Raji (cell line): ENCODE data around the gene EDEM3.

Source experiments
- POLR2A ChIP-seq: IDR thresholded peaks from 2 replicates; pipeline ENCODE4 v1.6.1; 2011; ENCODE audit warnings: low read depth, low read length, control low read depth; ENCODE audit not compliant: insufficient read depth

EDEM3 gene

DNA sequence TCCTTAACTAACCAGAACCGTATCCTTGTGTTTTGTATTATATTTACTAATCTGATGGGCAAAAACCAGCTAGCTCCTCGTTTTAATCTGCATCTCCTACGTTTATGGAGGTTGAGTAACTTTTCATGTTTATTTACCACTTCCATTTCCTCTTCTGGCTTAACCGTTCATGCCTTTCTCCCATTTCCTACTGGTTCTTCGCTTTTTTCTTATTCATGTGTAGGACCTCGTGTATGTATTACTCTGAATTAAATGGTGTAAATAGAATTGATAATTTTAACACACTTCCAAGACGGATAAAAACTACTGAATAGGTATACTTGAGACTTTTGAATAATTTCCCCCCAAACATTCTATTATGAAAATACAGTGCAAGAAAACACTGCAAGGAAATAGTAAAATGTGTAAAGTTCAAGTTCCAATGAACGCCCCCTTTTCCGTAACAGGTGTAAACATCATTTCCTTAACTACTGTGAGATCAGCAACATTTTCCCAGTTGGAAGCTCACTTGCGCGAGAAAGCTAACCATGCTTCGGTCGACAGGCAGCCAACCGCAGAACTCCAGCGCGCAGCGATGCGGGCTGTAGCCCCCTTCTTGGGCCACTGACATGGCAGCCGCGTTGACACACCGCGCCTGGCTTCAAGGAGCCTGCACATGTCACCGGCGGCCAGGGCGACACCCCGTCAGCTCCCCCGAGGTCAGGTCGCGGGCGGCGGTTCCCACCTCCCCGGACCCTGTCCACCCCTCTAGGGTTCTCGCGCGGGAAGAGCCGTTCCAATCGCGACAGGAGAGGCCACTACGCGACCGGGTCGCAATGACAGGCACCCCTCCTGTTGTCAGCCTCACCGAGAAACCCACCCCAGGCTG is 816 bp downstream of the EDEM3 start:
- TF ChIP-seq POLR2A, result no peak

DNA sequence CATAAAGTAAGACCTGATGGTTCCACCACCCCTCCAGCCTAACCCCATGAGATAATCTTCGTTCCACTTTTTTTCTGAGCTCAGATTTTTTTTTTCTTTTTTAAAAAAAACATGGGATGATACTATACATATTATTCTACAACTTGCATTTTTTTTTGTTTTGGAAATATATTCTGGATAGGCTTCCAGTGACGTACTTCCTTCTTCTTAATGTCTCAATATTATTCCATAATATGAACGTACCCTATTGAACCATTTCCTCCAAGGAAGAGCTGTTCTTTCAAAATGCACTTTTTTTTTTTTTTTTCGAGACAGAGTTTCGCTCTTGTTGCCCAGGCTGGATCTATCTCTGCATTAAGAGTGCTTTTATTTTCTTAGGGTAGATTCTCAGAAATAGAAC is 1.5 kb downstream of the EDEM3 start:
- no peak for TF ChIP-seq POLR2A

DNA sequence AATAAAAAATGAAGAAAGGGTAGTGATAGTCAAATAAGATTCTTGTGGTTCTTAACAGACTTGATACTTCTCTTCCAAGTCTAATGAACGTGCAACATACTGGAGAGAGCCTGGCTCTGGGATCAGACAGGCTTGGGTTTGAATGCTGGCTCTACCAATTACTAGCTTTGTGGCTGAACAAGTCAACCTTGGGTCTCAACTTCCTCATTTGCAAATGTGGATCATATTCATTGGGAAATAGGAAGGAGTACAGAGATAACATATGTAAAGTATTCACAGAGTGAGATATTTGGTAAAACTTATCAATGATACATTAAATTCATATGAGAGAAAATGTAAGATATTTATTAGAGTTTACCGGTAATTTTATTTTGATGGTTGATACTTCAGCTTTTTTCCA is 2.0 kb downstream of the EDEM3 start:
- no peak for TF ChIP-seq POLR2A

DNA sequence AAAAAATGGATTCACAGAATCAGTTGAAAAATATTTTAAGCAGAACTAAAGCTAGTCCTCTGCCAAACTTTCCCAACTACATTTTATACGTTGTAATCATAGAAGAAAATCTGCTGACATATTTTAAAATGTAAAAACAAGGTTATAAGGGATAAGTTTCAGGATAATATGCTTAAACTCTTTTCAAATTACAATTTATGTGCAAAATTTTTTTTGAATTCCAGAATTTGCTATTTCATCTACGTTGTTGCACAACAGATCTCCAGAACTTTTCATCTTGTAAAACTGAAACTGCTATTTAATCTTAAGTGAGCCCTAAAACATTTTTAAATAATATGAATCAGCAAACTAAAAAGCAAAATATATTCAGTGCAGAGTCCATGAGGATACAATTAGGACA is 5.9 kb downstream of the EDEM3 start:
- no peak for TF ChIP-seq POLR2A

DNA sequence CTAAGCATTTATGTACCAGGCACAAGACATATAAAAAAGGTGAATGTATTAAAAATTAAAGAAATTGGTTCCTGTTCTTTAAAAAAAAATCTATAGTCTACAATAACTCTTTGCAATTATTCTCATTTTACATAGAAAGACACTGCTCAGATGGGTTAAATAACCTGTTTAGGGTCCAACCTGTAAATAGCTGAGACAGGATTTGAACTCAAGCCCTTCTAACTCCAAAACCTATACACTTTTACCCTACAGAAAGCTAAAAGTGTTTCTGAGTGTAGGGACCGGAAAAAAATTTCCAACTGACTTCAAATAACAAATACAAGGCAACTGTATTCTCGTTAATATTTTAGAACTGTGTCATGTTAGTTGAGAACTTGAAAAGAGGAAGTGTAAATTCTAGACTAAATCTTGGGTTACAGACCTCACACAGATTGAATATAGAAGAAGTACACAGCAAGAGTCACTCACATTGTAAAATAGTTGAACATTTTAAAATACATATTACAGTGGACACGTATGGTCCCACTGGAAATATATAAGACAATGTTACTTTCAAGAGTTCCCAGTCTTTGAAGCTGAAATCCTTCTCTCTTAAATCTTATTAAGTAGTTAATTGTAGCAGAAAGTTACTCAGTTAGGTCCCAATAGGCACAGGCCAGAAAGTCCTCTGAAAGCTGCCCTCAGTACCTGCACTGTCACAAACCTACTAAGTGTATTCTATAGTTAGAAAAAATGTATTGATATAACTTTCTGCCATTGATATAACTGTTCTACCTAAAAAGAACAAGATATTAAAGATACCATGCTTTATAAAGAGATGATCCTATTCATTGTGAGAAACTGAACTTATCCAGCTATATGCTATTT is 7.3 kb downstream of the EDEM3 start:
- TF ChIP-seq POLR2A, result no peak

DNA sequence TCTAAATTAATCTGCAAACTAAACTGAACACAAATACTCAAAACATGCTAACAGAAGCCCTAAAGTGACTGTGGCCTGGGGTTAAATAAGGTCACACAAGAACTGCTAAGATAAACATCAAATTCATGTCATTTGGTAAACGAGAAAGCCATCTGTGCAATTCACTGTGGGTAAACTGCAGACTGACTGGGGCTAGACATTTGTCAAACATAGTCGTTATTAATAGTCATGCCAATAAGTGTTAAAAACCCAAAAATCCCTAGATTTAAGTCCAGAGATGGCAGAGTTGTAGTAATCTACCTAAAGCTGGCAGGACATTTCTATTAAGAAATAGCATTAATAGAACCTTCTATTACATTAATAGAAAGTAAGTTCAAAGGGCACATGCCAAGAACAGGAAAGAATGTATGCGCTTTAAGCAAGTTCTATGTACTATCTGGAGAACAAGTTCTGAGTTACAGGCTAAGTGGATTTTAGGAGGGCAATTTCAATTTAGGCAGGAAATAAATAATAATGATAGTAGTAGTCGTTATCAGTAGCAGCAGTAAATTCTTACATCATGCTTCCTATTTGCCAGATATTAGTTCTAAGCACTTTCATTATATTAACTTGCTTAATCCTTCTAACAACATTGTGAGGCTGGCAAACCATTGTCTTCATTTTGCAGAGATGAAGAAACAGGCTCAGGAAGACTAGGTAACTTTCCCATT is 8.6 kb downstream of the EDEM3 start:
- TF ChIP-seq POLR2A, result no peak

DNA sequence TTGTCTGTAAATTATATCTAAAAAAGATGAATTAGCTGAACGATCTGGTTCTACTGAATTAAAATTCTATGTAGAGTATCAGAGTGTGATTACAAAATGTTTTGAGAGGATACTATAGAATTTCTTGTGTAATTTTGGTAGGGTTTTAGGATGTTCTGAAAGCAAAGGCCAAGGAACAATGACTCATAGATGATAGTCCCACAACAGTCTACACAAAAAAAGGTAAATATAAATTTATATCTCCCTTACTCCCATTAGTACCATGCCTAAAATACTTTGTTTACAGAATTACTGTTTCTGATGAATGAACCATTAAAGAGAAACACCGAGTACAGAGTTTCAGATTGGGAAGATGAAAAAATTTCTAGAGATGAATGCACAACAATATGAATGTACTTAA is 9.5 kb downstream of the EDEM3 start:
- TF ChIP-seq POLR2A, result no peak

DNA sequence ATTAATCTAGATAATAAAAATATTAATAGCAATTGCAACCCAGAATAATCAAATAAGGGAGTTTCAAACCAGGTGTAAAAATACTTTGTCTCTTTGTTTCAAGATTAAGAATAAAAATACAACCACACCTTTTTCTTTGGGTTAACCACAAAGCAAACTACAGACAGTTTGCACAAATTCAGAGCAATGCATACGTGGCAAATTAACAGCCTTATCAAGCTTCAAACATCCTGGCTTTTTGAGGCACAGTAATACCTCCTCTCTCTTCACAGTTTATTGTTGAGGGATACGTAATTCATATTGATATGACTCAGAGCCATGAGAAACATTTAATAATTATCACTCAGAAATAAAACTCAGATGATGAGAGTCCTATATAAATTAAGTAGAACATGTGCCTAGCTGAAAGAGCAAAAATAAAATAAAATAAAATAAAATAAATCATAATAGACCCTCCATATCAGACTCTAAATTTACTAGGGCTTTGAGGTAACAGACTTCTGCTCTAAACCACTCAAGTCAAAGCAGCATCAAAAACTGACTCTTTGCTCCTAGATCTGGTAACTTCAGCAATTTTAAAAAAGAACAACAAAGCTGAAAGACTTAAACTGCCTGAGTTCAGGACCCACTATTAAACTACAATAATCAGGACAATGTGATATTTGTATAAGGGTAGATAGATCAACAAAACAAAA is 11.4 kb downstream of the EDEM3 start:
- TF ChIP-seq POLR2A, result no peak

DNA sequence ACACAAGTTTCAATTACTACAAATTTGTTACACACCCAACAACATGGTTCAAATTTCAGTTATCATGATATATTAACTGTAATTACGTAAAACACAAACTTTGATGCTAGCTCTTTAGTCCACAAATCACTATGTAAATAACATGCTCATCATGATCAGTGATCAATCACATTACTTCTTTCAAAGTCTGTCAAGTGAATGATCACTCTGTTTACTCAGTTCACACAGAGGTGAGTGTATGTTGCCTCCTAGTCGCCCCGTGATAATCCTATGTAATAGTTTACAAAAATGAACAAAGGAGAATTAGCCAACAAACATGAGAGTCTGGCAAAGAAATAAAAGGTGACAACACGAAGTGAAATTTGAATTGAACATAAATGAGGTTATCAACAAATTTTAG is 14.3 kb downstream of the EDEM3 start:
- TF ChIP-seq POLR2A, result no peak

DNA sequence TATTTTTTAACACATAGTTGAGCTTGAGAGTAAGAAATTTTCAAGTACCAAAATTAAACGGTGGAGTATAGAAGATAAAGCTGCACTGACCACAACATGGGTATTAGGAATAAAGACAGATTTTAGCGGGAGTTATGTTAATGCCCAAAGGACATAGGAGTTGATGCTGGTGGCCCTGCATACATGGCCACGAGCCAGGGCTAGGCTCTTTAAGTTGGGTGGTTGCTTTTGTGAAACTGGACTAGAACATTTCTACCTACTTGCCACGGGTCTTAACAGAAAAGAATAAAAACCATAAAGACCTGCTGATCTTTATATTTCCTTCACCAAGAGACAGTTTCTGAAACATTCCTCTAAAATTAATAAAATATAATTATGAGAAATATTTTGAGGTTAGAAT is 14.9 kb downstream of the EDEM3 start:
- no peak for TF ChIP-seq POLR2A

DNA sequence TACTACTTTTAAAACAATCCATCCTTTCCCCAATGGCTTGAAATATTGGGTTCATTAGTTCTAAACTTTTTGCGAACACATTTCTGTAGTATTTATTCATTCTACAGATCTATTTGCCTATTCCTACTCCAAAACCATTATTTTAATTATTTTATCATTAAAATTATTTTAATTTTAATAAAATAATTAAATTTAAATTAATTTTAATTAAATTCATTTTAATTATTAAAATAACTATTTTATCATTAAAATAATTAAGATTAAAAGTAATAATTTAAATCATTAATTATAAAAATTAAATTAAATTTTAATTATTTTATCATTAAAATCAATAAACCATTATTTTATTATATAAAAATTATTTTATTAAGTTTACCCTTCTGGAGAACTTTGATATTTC is 15.6 kb downstream of the EDEM3 start:
- no peak for TF ChIP-seq POLR2A

DNA sequence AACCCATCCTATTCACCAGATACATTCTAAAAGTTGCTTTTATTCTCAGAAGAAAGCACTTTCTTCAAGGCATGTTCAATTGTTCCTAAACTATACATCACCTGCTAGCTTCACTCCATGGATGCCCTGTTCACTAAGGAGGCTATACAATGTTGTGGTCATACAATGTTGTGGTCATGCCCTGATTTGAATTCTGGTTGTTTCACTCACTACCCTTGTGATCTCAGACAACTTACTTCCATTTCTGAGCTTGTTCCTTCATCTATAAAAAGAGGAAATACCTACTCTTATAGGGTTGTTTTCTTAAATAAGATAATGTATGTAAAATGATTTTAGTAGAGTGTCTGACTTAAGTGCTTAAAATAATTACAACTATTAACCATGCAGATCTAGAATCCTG is 19.7 kb downstream of the EDEM3 start:
- TF ChIP-seq POLR2A, result no peak

DNA sequence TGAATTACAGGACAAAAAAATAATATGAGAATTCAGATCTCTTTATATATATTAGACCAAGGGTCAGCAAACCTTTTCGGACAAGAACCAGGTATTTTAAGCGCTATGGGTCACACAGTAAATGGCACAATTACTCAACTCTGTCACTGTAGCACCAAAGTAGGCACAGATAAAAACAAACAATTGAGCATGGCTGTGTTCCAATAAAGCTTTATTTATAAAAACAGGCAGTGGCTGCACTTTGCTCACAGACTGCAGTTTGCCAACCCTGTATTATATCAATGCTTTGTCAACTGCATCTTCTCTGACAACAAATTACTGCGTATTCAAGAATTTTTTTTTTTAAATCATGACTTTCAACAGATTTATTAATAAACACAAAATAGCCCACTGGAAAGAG is 29.8 kb downstream of the EDEM3 start:
- no peak for TF ChIP-seq POLR2A

DNA sequence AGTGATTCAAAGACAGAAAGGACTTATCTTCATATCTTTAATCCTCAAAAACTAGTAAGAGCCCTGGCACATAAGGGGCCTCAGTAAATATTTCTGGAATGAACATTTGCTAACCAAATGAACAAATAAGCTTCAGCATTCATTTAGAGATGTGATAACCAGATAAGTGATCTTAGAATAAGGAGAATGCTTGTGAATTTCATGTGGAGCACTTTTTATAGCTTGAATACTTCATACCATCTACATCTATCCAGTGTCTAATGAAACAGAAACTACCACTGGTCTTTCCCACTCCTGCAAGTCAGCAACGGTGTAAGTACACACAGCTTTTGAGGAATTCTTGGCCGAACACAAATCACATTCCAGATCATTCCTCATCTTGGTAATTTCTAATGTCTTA is 38.5 kb downstream of the EDEM3 start:
- TF ChIP-seq POLR2A, result no peak

DNA sequence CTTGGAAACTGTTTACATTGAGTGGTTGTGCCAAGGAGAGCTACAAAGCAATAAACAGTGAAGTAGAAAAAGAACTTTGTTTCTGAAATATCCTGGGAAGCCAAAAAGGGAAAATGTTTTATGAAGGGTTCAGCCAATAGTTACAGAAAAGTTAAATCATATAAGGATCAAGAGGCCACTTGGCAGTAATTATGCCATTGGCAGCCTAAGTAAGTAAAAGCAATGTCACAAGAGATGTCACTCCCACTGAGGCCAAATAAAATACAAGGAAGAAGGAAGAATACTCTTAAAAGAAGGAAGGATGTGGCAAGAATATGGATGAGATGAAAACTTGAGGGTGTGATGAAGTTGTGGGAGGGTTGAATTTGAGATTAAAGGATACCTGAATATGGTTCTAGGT is 45.2 kb downstream of the EDEM3 start:
- no peak for TF ChIP-seq POLR2A
